Stimulated activated CD4-positive, alpha-beta T cell treated with anti-CD3 and anti-CD28 coated beads, Interleukin-12 subunit alpha, Interleukin-12 subunit beta, amount 100 ng/mL, for 4 hours (primary cell): ENCODE measurements around the gene FAM163B.
A peak's percentile ranks its signal among the peaks of the same experiment; 100 is the strongest.

ENCODE experiments used
- DNase-seq: peaks from one replicate; pipeline ENCODE4 v3.0.0-alpha.2; 2020

FAM163B gene

DNA sequence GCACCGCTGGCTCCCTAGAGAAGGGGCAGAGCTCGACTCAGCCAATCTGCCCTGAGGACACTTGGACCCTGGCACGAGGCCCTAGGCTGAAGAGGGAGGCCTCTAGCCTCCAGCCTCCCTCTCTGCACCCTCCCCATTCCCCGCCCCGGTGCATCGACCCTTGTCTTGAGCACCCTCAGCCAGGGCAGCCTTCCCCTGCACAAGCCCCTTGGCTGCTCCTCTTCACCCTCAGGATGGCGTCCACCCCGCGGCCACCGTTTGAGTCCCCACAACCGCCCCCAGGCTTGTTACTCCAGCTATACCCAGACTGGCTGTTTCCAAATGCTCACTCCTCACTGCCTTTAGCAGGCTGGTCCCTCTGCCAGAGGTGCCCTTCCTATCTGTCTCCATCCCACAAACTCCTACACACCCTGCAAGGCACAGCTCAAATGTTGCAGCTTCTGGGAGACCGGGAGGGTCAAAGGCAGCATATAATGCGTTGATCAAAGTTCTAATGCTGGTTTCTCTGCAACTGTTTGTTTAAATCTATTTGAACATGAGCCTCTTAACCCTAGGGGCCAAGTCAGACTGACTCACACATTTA is 6.5 kb upstream of the FAM163B start:
- DNase-seq: no peak

DNA sequence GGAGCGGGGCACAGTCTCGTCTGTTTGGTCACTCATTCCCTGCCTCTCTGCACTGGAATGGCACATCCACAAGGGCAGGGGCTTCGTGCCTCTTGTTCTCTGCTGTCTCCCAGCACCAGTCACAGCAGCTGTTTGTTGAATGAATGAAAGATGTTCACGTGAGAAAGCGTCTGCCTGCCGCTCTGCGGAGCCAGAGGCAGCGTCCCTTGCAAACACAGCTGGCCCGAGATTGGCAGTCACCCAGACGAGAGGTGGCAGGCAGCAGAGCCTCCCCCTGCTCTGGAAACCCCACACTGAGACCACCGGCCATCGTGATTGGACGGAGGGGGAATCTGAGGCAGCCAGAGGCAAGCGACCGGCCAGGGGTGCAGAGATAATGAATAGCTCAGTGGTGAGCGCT is 6.0 kb upstream of the FAM163B start:
- DNase-seq: no peak

GRCh38 chr9:133614678-133615077 is 5.5 kb upstream of the FAM163B start:
- DNase-seq: no peak

DNA sequence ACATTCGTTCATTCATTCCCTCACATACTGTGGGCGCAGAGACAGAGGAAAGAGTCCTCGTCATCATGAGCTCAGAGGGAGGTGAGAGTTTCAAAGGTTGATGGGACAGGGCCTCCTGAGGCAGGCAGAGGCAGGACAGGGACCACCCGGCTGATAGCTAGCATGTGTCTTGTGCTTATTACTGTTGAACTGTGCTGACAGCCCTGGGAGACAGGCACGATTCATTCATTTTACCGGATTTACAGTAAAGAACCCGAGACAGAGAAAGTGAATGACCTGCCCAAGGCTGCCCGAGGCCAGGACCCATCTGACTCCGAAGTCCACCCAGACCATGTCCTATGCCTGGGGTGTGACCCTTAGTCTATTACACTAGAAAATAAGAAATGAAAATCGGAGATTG is 4.9 kb upstream of the FAM163B start:
- DNase-seq: no peak

DNA sequence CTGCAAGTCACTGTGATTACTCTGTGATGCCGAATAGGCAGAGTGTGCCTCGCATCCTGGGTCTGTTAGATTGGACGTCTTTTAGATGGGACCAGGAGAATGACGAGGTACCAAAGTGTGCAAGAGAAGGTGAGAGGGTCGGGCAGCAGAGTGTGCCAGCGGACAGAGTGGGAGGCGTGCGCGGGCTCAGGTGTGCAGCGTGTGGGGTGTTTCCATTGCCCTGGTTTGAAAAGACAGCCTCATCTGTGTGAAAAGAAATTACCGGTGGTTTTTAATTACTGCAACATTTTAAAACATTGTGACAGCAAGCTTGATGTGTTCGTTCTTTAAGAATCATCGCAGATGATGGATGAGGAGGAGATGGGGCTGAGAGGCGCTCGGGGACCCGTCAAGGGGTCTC is 4.2 kb upstream of the FAM163B start:
- no peak for DNase-seq

DNA sequence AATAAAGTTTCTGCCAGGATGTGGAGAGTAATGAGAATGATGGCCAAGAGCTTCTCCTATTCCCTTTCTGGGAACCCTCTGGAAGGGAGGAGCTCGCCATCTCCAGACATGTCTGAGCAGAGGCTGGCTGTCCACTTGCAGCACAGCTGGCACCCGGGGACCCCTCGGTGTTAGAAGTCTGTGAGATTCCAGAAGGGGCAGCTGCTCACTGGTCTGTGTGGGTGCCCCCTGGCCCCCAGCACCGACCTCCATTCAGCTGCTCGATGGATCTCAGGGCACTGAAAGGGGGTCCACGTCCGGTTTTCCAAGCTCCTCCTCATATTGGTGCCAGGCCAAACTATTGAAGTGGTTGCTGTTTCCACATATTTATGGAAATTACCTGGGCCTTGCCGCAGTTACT is 3.6 kb upstream of the FAM163B start:
- no peak for DNase-seq

DNA sequence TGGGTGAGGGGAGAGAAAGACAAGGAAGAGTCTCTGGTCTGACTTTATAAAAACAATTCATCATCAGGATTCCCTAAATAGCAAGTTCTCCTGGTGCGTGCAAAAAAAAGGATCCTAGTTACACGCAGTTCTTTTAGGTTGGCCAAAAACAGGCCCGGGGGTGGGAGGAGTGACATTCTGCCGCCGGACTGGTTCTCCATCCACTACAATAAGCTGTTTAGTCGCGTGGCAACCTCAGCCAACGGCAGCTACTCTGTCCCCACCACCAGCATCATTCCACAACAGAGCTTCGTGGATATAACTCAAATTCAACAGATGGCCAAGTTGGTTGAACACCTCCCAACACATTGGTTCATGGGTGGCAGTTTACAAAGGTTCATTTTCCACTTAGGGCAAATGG is 2.9 kb upstream of the FAM163B start:
- no peak for DNase-seq

- DNase-seq: no peak
These were observed 1.7 kb upstream of the FAM163B start for GRCh38 chr9:133610845-133611244.

- DNase-seq: no peak
These were observed 300 bp downstream of the FAM163B start for GRCh38 chr9:133608889-133609288.

- no peak for DNase-seq
These were observed 807 bp downstream of the FAM163B start for GRCh38 chr9:133608382-133608781.

DNA sequence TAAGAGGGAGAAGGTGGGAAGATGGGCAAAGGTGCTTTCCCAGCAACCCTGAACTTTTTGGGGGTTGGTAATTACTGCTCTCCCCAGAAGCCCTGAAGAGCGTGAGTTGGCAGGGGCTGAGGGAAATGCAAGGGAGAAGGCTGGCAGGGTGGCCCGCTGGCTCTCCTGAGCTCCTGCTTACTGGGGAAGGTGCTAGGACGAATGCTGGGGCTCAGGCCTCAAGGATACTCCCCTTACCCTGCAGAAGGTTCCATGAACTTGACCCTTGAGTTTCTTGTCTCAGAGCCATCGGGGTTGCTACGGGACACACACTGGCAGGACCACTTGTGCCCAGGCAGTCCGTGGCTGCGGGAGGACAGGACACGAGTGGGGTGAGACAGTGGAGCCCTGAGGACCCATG is 1.2 kb downstream of the FAM163B start:
- DNase-seq: no peak

- no peak for DNase-seq
These were observed 1.8 kb downstream of the FAM163B start for GRCh38 chr9:133607381-133607780.

GRCh38 chr9:133606708-133607025 is 2.5 kb downstream of the FAM163B start:
- no peak for DNase-seq

GRCh38 chr9:133605856-133606707 is 3.1 kb downstream of the FAM163B start:
- DNase-seq: no peak

DNA sequence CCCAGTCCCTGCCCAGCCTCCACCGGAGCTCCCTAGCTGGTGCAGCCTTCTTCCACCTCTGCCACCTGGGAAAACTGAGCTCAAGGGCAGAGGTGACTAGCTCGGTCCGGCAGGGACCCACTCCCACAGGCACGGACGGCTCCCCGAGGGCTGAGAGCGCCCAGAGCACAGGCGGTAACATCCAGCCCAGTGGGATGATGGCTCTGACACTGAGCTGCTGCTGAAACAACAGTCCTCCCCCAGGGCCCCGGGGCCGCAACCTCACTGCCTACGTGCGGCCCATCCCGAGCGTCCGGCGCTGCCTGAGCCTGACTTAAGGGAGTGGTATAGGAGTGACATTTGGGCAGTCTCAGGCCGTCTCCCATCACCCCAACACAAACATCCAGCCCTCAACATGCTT is 3.7 kb downstream of the FAM163B start:
- no peak for DNase-seq

DNA sequence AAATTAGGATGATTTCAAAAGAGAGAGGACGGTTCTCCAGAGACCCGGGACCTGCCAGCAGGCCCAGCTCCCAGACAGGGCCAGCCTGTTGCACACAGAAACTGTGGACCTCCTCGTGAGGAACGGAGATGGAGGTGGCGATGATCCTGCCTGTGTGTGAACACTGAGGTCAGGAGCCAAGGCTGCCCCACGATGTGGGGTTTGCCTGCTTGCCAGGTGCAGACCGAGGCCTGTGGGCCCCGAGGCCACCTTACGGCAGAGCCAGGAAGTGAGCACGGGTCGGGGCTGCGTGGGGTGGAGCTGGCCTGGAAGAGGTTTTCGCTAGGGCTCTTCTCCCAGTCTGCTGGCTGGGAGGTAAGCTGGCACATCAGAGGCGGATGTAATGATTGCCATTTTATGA is 4.3 kb downstream of the FAM163B start:
- DNase-seq: no peak

- peak; percentile 12 for DNase-seq
These were observed 5.0 kb downstream of the FAM163B start for GRCh38 chr9:133604214-133604613.

DNA sequence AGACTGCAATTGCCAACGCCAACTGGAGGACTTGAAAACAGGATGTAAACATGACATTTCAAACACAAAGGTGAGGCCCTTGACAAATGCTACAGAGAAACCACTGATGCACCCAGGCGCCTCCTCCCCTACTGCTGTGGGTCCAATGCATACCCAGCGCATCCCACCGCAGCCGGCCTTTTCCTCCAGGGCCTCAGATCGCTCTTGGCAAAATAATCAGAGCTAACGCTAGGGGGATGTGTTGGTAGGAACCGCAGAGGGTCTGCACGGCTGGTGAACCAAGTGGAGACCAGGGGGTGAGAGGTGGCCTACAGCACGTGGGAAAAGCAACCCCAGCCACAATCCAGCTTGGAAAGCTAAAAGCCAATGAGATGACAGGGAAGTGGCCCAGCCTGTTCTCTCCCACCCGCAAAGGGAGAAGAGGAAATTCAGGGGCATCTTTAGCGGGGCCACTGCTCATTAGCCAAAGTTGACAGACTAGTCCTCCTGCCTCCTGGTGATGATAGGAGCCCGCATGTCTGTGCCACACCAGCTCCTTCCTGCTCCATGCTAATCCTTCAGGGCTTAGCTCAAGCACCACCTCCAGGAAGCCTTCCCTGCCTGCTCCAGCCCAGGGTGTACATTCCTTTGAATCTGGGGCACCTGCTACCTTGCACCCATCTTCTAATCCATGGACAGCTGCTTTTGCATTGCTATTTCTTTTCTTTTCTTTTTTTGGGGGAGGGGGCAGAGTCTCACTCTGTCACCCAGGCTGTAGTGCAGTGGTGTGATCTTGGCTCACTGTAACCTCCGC is 5.9 kb downstream of the FAM163B start:
- no peak for DNase-seq

- no peak for DNase-seq
These were observed 6.9 kb downstream of the FAM163B start for GRCh38 chr9:133602277-133602676.

GRCh38 chr9:133601746-133602145 is 7.4 kb downstream of the FAM163B start:
- no peak for DNase-seq

- no peak for DNase-seq
These were observed 8.4 kb downstream of the FAM163B start for GRCh38 chr9:133600739-133601138.

DNA sequence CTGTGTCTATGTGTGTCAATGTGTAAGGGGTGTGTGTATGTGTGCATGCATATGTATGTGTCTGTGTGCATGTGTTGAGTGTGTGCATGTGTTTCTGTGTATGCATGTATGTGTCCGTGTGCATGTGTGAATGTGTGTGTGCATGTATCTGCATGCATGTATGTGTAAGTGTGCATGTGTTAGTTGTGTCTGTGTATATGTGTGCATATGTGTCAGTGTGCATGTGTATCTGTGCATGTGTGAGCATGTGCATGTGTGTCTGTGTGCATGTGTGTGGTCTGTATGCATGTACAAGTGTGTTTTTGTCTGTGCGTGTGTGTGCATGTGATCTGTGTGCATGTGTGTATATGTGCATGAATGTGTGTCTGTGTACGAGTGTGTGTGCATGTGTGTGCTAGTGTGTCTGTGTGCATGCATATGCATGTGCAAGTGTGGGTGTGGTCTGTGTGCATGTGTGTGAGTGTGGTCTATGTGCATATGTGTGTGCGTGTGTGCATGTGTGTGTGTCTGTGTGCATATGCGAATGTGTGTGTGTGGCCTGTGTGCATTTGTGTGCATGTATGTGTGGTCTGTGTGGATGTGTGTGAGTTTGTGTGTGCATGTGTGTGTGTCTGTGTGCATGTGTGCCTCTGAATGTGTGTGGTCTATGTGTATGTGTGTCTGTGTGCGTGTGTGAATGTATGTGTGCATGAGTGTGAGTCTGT is 9.6 kb downstream of the FAM163B start:
- DNase-seq: no peak

DNA sequence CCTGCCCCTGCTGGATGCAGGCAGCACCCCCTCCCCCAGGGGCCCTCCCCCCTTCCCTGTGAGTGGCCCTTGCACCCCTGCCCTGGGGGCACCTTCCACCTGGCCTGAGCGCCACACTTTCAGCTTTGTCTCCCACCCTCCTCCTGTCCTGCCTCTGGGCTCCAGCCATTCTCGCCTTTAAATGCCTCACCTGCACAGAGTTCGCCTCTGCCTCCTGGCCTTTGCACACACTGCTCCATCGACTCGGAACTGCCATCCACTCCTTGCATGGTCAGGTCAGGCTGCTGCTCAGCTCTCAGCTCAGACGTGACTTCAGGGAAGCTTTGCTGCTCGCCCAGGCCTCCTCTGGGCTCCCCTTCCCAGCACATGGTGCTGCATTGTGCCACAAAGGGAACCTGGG is 10.2 kb downstream of the FAM163B start:
- no peak for DNase-seq
